Spleen (tissue), 7 donors: ENCODE data around the gene WDFY4.

ENCODE experiments used
- CTCF ChIP-seq, 11 experiments: fragments of 200-600 bp in 7 of 11; fragments of 450-650 bp in 4 of 11; sonication (generic) in 4 of 11; IDR thresholded peaks in 8 of 11; conservative IDR thresholded peaks in 3 of 11; 1 replicate in 7 of 11; 2 replicates in 4 of 11; pipeline versions ENCODE4 v1.4.0 to v1.8.0; 2016 to 2021; ENCODE audit warnings: antibody characterized with exemption in 11 of 11, inconsistent platforms in 4 of 11, mild to moderate bottlenecking in 1 of 11
- POLR2A ChIP-seq, 3 donors: fragments of 450-650 bp; IDR thresholded peaks; one replicate each; pipeline ENCODE4 v1.5.1; 2017; ENCODE audit warnings: antibody characterized with exemption in 3 of 3, mild to moderate bottlenecking in 1 of 3
- POLR2AphosphoS5 ChIP-seq, 3 donors: sonication (generic); formaldehyde crosslinking; IDR thresholded peaks; one replicate each; pipeline ENCODE4 v1.5.1; 2017; ENCODE audit warnings: antibody characterized with exemption in 3 of 3
- donor health status: DM: no; HTN: no; CAD: no; lungs with moderate emphysema.
- donor health status: DM: no; HTN: no; CAD: no.
- donor health status: DM: no; HTN: no; CAD: no.

- no peak for TF ChIP-seq POLR2AphosphoS5 (IDR thresholded peaks at IDR 0.05)
- no peak for TF ChIP-seq CTCF (IDR thresholded peaks at IDR 0.05 in 8 of 11, conservative IDR thresholded peaks at IDR 0.05 in 3 of 11)
- TF ChIP-seq POLR2A (IDR thresholded peaks at IDR 0.05): no peak
Measured at GRCh38 chr10:48692748-48693147, 8.1 kb downstream of the WDFY4 start.
